AG09309 (cell line): ENCODE measurements around the gene RPS6KA2.

Experiments
- DNase-seq: peaks from one replicate; pipeline ENCODE4 v3.0.0-alpha.2; 2010; ENCODE audit warnings: low read depth
- H3K4me3 ChIP-seq: 2 replicates; pipeline ENCODE4 v1.5.1; 2011; ENCODE audit warnings: mild to moderate bottlenecking, low read depth, low read length, moderate library complexity; ENCODE audit not compliant: control insufficient read depth
- TF ChIP-seq, protein P1 (sequence below): IDR thresholded peaks from 2 replicates; pipeline ENCODE4 v1.5.1; 2011; ENCODE audit warnings: mild to moderate bottlenecking, low read depth, low read length, inconsistent platforms; ENCODE audit not compliant: insufficient read depth, control insufficient read depth; ENCODE audit errors: missing control alignments

The RPS6KA2 gene

DNA sequence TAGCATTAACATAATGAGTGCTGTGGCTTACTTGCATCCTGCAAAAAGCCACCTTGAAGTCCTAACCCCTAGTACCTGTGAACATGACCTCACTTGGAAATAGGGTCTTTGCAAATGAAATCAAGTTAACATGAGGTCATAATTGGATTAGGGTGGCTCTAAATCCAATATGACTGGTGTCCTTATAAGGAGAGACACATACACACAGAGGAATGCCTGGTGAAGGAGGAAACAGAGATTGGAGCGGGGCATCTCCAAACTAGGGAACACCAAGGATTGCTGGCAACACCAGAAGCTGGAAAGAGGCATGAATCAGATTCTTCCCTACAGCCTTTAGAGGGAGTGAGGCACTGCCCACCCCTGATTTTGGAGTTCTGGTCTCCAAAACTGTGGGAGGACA is 17.6 kb upstream of the RPS6KA2 start:
- no peak for DNase-seq
- TF ChIP-seq, protein P1, sequence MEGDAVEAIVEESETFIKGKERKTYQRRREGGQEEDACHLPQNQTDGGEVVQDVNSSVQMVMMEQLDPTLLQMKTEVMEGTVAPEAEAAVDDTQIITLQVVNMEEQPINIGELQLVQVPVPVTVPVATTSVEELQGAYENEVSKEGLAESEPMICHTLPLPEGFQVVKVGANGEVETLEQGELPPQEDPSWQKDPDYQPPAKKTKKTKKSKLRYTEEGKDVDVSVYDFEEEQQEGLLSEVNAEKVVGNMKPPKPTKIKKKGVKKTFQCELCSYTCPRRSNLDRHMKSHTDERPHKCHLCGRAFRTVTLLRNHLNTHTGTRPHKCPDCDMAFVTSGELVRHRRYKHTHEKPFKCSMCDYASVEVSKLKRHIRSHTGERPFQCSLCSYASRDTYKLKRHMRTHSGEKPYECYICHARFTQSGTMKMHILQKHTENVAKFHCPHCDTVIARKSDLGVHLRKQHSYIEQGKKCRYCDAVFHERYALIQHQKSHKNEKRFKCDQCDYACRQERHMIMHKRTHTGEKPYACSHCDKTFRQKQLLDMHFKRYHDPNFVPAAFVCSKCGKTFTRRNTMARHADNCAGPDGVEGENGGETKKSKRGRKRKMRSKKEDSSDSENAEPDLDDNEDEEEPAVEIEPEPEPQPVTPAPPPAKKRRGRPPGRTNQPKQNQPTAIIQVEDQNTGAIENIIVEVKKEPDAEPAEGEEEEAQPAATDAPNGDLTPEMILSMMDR, result no peak
- no peak overlapping the region for H3K4me3 ChIP-seq

DNA sequence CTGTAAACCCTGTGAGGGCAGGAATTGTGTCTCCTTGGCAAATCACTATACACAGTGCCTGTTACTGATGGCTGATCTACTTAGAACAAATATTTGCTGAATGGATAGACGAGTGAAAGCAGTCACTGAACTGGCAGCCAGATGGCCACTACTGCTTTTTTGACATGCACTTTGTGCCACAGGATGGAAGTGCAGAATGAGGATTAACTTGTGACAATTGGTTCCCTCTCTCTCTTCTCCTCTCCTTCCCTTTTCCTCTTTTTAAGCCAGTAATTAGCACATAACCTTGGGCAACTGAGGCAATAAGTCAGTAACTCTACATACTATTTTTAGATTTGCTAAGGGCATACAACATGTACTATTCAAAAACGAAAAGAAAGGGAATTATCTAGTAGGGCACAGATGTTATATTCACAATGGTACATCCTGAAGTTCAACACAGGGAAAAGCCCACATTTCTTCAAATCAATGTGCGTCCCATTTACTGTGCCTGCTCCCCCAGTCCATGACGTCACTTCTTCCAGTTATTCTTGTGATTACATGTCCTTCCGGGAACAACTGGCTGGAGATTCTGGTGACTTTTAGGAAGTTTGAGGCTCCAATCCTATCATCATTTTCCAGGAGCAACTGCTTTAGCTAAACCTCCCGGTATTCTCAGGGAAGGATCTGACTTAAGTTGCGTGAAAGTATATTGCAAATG is 17.0 kb upstream of the RPS6KA2 start:
- TF ChIP-seq, protein P1, result no peak
- no peak overlapping the region for H3K4me3 ChIP-seq
- no peak for DNase-seq

DNA sequence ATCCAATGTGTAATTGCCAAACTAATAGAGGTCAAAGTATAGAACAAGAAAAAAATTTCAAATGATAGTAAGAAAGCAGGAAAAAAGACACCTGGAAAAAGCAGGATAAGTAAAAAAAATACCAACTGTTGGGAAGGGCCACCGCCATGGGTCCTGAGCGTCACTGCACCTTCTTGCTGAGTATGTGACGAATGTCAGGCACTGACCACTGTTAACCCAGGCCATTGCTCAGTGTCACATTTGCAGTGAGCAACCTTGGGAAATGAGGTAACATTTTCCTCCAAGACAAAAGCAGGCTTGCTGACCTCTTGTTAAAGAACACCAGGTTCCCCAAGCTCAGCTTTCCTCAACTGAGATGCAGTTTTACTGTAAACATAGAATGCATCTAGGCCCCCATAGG is 15.6 kb upstream of the RPS6KA2 start:
- DNase-seq, result no peak
- TF ChIP-seq, protein P1, result no peak
- no peak overlapping the region for H3K4me3 ChIP-seq

DNA sequence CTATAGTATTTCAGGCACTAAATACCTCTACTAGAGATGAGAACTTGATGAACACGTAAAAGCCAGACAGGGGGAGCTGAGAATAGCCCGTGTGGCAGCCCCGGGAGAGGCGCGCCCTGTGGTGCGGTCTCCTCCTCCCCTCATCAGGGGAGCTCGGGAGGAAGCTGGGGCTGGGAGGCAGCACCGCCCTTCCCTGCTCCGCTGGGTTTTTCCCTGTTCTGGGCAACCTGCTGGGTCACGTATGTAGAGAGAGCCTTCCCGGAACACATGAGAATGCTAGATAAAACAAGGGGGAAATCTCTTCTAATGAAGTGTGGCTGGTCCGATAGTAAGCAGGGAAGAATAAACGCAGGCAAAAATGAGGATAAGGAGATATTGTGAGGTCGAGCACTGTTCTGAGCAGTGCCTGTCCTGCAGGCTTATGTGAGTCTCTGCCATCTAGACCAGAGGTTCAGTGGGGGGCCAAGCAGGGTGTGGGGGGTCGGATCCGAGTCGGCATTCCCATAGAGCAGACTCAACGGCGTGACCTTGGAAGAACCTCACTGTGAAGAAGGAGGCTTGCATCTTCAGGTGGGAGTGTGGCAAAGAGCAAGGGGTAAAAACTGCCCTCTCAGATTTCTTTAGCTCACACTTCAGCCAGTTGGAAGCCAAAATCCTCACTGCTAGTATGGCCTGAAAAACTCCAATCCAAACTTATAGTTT is 13.4 kb upstream of the RPS6KA2 start:
- no peak overlapping the region for H3K4me3 ChIP-seq
- DNase-seq, result no peak
- TF ChIP-seq, protein P1, result no peak

DNA sequence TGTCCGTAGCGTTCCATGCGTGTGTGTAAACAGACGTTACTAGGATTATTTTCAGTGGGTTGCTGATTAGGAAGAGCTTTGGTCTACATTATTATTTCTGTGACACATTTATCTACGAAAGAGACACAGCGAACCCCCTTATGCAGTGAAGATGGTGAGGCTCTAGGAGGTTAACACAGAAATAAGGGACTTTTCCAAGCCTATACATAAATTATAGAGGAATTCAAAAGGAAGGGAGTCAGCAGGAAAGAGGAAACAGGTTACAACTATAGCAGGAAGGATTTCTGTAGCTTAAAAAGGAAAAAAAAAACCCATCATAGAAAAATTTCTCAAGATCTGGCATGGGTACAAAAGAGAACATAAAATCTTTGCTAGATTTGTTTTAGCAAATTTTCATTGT is 12.9 kb upstream of the RPS6KA2 start:
- TF ChIP-seq, protein P1, result no peak
- no peak for DNase-seq
- H3K4me3 ChIP-seq, result no peak overlapping the region

DNA sequence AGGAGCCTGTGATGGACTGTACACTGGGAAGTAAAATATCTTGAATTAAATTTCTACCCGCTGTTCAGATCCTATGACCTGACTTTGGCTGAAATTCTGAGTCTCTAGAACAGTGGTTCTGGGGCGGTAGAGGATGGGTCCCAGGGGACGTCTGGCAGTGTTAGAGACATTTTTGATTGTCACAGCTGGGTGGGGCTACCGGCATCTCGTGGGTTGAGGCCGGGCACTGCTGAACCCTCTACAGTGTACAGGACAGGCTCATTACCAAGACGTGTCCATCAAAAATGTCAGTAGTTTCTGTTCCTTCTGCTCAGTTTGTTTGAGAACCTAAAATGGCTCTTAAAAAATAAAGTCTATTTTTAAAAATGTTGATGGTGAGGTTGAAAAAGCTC is 11.5 kb upstream of the RPS6KA2 start:
- no peak for DNase-seq
- TF ChIP-seq, protein P1, result no peak
- H3K4me3 ChIP-seq, result no peak overlapping the region
